GM21786 (cell line): Measurements from ENCODE around the gene SLC16A8.

Experiments used
- ATAC-seq: cut with Tn5 transposase; IDR thresholded peaks from one replicate; pipeline ENCODE4 v1.9.1; 2021; ENCODE audit not compliant: unreplicated experiment

Gene SLC16A8

GRCh38 chr22:38114484-38115398, 30.8 kb upstream of the SLC16A8 start:
- ATAC-seq, result no peak

- no peak for ATAC-seq
Observed at GRCh38 chr22:38112381-38112780, 28.4 kb upstream of the SLC16A8 start.

GRCh38 chr22:38111925-38112355, 28.0 kb upstream of the SLC16A8 start:
- no peak for ATAC-seq

- ATAC-seq, result no peak
Observed at GRCh38 chr22:38110863-38111852, 27.2 kb upstream of the SLC16A8 start.

- ATAC-seq, result no peak
Observed at GRCh38 chr22:38110008-38110862, 26.3 kb upstream of the SLC16A8 start, which contains the start of gene BAIAP2L2. Gene BAIAP2L2 (minus strand): TSS chr22:38110684. CDS start chr22:38110525, 159 bp downstream.

GRCh38 chr22:38109371-38110001, 25.5 kb upstream of the SLC16A8 start:
- no peak for ATAC-seq

- ATAC-seq, result no peak
Observed at GRCh38 chr22:38108561-38109319, 24.8 kb upstream of the SLC16A8 start.

- no peak for ATAC-seq
Observed at GRCh38 chr22:38107692-38108515, 23.9 kb upstream of the SLC16A8 start.

GRCh38 chr22:38106814-38107578, 23.0 kb upstream of the SLC16A8 start:
- ATAC-seq, result no peak

GRCh38 chr22:38104084-38104483, 20.1 kb upstream of the SLC16A8 start:
- no peak for ATAC-seq

- ATAC-seq, result no peak
Observed at GRCh38 chr22:38103641-38104040, 19.7 kb upstream of the SLC16A8 start.

GRCh38 chr22:38098410-38099249, 14.6 kb upstream of the SLC16A8 start:
- ATAC-seq, result no peak

- no peak for ATAC-seq
Observed at GRCh38 chr22:38097557-38098409, 13.8 kb upstream of the SLC16A8 start.

- ATAC-seq, result no peak
Observed at GRCh38 chr22:38097058-38097457, 13.1 kb upstream of the SLC16A8 start.

- ATAC-seq, result no peak
Observed at GRCh38 chr22:38089474-38089851, 5.5 kb upstream of the SLC16A8 start.
